Measurements from ENCODE around the gene ANP32D. TPM values are rescaled to one million over a fixed set of nuclear protein-coding genes. Genes with fewer than 3 reads are reported as not detected.
"Not testable (repeated sequence)": the region's sequence is repeated elsewhere in the genome, so short reads cannot be mapped to it uniquely, and the experiment has no call there.

ANP32D gene
- polyA plus RNA-seq, 4 donors = 0.18 to 0.31 (median 0.20) TPM; not detected in 1

DNA sequence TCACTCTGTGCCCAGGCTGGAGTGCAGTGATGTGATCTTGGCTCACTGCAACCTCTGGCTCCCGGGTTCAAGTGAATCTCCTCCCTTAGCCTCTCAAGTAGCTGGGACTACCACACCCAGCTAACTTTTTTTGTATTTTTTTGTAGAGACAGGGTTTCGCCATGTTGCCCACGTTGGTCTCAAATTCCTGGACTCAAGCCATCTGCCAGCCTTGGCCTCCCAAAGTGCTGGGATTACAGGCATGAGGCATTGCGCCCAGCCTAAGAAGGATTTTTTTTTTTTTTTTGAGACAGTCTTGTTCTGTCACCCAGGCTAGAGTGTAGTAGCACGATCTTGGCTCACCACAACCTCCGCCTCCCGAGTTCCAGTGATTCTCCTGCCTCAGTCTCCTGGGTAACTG lies 17.1 kb downstream of the ANP32D start:
- not testable (repeated sequence) for DNase-seq (ENCODE audit: low read depth in 4 of 4, low spot score in 3 of 4)

DNA sequence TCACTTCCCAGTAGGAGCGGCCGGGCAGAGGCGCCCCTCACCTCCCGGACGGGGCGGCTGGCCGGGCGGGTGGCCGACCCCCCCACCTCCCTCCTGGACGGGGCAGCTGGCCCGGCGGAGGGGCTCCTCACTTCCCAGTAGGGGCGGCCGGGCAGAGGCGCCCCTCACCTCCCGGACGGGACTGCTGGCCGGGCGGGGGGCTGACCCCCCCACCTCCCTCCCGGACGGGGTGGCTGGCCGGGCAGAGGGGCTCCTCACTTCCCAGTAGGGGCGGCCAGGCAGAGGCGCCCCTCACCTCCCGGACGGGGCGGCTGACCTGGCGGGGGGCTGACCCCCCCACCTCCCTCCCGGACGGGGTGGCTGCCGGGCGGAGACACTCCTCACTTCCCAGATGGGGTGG lies 27.9 kb downstream of the ANP32D start:
- DNase-seq (ENCODE audit: low read depth in 4 of 4, low spot score in 3 of 4) = not testable (repeated sequence)

GRCh38 chr12:48506836-48507235 lies 34.5 kb downstream of the ANP32D start:
- DNase-seq (ENCODE audit: low read depth in 4 of 4, low spot score in 3 of 4) = not testable (repeated sequence)

DNA sequence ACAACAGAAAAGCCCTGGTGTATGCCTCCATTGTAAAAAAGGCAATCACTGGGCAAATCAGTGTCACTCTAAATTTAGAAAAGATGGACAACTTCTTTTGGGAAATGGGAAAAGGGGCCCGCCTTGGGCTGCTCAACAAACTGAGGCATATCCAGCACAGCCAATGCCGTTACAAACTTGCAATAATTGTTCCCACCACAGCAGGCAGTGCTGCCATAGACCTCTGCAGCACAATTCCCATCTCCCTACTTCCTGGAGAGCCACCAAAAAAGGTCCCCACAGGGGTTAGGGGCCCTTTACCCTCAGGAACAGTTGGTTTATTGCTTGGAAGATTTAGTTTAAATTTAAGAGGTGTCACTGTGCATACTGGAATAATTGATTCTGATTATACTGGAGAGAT lies 36.6 kb downstream of the ANP32D start:
- DNase-seq (ENCODE audit: low read depth in 4 of 4, low spot score in 3 of 4) = no peak

GRCh38 chr12:48510111-48510510 lies 37.8 kb downstream of the ANP32D start:
- DNase-seq (ENCODE audit: low read depth in 4 of 4, low spot score in 3 of 4) = no peak

DNA sequence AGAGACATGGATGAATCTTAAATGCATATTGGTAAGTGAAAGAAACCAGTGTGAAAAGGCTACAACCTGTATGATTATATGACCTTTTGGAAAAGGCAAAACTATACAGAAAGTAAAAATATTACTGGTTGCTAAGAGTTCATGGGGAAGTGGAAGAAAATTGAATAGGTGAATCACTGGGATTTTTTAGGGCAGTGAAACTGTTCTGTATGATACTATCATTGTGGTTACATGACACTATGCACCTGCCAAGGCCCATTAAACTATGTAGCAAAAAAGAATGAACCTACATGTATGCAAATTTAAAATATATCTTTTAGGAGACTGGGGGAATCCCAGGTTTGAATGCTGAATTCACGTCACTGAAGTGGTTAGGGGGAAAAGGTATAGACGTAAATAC lies 40.5 kb downstream of the ANP32D start:
- no peak for DNase-seq (ENCODE audit: low read depth in 4 of 4, low spot score in 3 of 4)

DNA sequence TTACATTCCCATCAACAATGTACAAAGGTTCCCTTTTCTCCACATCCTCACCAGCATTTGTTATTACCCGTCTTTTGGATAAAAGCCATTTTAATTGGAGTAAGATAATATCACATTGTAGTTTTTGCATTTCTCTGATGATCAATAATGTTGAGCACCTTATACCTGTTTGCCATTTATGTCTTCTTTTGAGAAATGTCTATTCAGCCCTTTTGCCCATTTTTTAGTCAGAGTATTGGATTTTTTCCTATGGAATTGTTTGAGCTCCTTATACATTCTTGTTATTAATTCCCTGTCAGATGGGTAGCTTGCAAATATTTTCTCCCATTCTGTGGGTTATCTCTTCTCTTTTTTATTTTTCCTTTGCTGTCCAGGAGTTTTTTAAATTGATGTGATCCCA lies 42.4 kb downstream of the ANP32D start:
- no peak for DNase-seq (ENCODE audit: low read depth in 4 of 4, low spot score in 3 of 4)

DNA sequence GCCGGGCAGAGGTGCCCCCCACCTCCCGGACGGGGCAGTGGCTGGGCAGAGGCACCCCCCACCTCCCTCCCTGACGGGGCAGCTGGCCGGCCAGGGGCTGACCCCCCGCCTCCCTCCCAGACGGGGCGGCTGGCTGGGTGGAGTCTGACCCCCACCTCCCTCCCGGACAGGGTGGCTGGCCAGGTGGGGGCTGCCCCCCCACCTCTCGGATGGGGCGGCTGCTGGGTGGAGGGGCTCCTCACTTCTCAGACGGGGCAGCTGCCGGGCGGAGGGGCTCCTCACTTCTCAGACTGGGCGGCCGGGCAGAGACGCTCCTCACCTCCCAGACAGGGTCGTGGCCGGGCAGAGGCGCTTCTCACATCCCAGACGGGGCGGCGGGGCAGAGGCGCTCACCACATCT lies 48.0 kb downstream of the ANP32D start:
- not testable (repeated sequence) for DNase-seq (ENCODE audit: low read depth in 4 of 4, low spot score in 3 of 4)

Other genes starting within 250 kb of the ANP32D start
- 10 to 100 TPM; 21.8 to 26.5 (median 24.1) TPM for gene ZNF641, start 121.6 kb upstream of the ANP32D start, polyA plus RNA-seq (ENCODE audit: insufficient read length in 4 of 4)
- under 1 TPM in 3 of 4 donors, not detected in 1; 0.49 to 0.77 (median 0.50) TPM for gene C12orf54, start 9.9 kb downstream of the ANP32D start, polyA plus RNA-seq (ENCODE audit: insufficient read length in 4 of 4)
- gene OR8S1, start 53.1 kb downstream of the ANP32D start, polyA plus RNA-seq (ENCODE audit: insufficient read length in 4 of 4) = not detected
- gene LALBA, start 97.5 kb downstream of the ANP32D start, polyA plus RNA-seq (ENCODE audit: insufficient read length in 4 of 4) = not detected
- 10 to 100 TPM; 44.9 to 58.1 (median 51.0) TPM for gene KANSL2, start 209.7 kb downstream of the ANP32D start, polyA plus RNA-seq (ENCODE audit: insufficient read length in 4 of 4)
- gene CCNT1, start 244.1 kb downstream of the ANP32D start, polyA plus RNA-seq (ENCODE audit: insufficient read length in 4 of 4) = 10 to 100 TPM; 26.1 to 33.4 (median 30.9) TPM

All from right renal pelvis (tissue), 4 donors.